Inflammatory macrophage (primary cell): ENCODE results near the gene SLC5A11.
"Not testable (repeated sequence)": the region's sequence is repeated elsewhere in the genome, so short reads cannot be mapped to it uniquely, and the experiment has no call there.

Experiments
- DNase-seq, 2 donors: peaks; one replicate each; pipeline ENCODE4 v3.0.0-alpha.2; 2020 to 2022
- total RNA-seq, 18 experiments: gene quantifications; one replicate each; lab custom pipeline; 2026; ENCODE audit warnings: mixed read lengths in 6 of 18, inconsistent platforms in 2 of 18; lab: John Stamatoyannopoulos, UW

Gene SLC5A11
- 0 to 0.48 (median 0.04) reads per million in 18 experiments for total RNA-seq

- no peak for DNase-seq
Measured at GRCh38 chr16:24845726-24846547, at the start of gene SLC5A11. Gene SLC5A11 (plus strand): TSS chr16:24845963. CDS start chr16:24858644, 12,681 bp downstream.

DNA sequence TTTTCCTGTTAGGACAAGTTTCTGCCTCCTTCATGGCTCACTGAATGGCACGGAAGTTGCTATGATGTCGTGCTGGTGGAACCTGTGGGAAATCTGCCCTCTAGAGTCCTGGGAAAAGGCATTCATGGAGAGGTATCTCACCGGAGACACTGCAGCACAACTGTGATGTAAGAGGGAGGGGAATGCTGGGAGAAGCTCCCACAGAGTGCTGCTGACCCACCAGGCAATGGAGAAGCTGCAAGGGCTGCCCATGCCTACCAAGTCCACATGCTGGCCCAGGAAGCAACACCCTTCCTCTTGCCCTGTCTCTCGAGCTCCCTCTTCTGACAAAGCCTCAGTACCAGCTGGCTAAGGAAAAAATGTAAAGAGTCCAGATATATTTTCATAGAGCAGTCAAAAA lies 45.2 kb upstream of the SLC5A11 start:
- no peak for DNase-seq

DNA sequence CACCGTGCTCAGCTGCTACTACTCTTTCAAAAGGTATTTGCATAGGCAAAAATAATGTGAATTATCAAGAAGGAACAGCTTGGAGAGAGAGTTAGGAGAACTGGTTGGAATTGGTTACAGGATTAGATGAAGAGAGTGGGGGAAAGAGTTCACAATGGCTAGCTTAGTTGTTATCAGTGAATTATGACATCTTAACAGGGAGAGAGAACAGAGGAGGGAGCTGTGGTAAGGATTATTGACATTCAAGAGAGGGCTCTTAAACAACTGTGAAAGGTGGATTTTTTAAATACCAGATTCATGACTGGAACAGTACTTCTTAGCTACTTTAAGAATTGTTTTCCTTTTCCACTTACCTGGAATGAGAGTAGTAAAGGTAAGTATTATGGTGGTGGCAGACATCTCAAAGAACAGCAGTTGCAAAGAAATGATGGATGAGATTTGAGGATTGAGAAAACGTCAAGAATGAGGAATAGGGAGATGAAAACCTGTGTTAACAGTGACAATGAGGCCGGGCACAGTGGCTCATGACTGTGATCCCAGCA lies 43.9 kb upstream of the SLC5A11 start:
- no peak for DNase-seq

- no peak for DNase-seq
Measured at GRCh38 chr16:24805484-24805883, 40.3 kb upstream of the SLC5A11 start.

GRCh38 chr16:24807301-24807700 lies 38.5 kb upstream of the SLC5A11 start:
- DNase-seq = no peak

GRCh38 chr16:24810951-24811843 lies 34.6 kb upstream of the SLC5A11 start:
- no peak for DNase-seq

- DNase-seq = not testable (repeated sequence)
Measured at GRCh38 chr16:24812813-24813212, 33.0 kb upstream of the SLC5A11 start.

GRCh38 chr16:24815021-24815420 lies 30.7 kb upstream of the SLC5A11 start:
- DNase-seq = no peak

GRCh38 chr16:24816688-24817087 lies 29.1 kb upstream of the SLC5A11 start:
- DNase-seq = no peak

- DNase-seq = no peak
Measured at GRCh38 chr16:24819462-24820040, 26.2 kb upstream of the SLC5A11 start.

DNA sequence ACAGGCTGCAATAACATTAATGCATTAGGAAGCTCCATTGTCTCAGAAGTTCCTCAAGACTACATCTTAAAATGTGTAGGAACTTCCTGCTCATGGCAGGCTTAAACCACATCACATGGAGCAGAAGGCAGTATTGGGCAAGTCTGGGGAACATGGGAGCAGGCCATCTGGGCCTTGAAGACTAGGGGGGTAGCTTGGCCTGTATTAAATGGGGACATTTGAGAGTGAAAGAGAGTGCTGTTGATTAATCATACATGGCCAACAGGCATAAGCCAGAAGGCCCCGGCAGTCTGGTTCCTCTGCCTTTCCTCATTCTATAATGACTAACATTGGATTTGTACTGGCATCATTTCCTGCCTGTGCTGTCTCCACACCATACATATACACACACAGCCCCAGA lies 25.2 kb upstream of the SLC5A11 start:
- DNase-seq = peak; percentile 26 to 47

GRCh38 chr16:24821129-24821528 lies 24.6 kb upstream of the SLC5A11 start:
- DNase-seq = no peak

GRCh38 chr16:24822542-24822941 lies 23.2 kb upstream of the SLC5A11 start:
- DNase-seq = no peak

DNA sequence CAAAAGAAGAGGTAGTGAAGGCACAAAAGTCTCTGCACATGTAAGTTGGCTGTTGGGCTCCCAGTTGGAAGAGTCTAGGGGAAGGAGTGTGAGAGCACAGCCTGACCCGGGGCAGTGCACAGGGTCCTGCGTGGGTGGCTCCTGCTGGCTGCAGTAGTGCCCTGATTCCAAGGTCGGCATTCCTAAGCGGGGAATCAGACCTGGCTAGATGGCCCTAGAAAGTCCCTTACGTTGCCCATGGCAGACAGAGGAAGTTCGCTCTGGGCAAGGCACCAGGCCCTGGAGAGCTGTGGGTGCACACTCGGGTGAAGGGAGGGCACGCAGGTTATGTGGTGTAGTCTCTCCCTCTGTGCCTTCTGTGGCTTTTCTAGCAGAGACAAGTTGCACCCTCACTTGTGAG lies 22.8 kb upstream of the SLC5A11 start:
- DNase-seq = no peak

- DNase-seq = no peak
Measured at GRCh38 chr16:24825696-24826095, 20.1 kb upstream of the SLC5A11 start.

DNA sequence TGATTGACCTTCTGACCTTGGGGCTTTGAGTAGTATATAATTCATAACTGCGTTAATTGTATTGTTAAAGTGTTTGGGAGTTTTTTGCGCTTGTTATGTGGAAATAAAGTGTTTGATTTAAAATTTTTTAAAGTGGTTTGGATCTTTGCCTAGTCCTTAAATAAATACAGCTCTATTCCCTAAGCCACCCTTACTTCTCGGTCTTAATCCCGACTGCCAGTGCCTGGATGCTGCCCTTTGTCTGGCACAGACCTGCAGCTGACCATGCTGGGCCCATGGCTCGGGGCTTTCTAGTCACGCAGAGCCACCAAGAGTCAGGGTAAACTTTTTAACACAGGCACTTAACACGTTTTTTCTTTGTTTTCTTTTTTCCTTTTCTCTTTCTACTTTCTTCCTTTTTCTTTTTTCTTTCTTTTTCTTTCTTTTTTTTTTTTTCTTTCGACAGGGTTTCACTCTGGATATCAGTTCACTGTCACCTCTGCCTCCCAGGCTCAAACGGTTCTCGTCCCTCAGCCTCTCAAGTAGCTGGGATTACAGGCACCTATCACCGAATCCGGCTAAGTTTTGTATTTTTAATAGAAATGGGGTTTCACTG lies 19.6 kb upstream of the SLC5A11 start:
- no peak for DNase-seq

DNA sequence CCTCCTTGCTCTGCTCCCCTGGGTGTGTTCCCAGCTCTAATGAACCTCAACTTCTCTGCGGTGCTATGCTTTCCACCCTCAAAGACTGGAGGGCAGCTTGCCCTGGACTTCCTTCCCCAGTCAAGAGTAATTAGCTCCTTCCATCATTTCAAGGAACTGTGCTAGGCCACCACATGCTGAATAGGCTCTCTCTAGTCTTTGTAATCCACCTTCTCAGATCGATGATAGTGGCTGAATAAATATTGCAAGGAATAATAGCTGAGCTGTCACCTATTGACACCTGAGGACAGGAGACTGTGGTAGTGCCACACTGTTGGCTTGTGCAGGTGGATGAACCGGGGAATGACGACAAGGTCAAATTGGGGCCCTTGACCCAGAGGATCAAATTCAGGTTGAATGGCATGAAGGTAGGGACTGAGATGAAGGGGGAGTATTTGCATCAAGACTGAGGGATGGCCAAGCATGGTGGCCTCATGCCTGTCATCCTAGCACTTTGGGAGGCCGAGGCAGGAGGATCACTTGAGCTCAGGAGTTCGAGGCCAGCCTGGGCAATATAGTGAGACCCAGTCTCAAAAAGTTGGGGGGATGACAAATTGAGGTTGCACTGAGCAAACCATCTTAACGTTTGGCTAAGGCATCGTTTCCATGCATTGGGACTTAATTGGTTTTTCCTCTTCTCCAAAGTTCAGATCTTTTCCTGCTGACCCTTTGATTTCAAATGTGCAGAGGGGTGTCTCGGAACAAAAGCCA lies 18.8 kb upstream of the SLC5A11 start:
- no peak for DNase-seq

DNA sequence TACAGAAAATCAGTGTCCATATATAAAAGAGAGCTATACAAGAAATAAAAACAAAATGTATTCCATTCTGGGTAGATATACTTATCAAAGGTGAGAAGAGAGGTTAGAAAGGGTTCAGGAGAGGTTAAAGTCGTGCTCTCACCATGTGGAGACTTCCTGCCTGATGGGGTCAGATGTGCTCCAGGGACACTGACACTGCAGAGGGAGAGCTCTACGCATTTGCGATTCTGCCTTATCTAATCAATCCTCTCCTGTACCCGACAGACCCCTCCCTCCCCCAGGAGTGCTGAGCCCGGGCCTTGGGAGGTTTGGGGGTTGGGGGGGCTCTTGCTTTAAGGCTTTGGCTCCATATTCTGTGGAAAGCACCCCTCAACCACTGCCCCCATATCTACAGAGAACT lies 16.6 kb upstream of the SLC5A11 start:
- no peak for DNase-seq

- no peak for DNase-seq
Measured at GRCh38 chr16:24833352-24833751, 12.4 kb upstream of the SLC5A11 start.

- DNase-seq = no peak
Measured at GRCh38 chr16:24834459-24835335, 11.1 kb upstream of the SLC5A11 start.

- no peak for DNase-seq
Measured at GRCh38 chr16:24836836-24837235, 8.9 kb upstream of the SLC5A11 start.
